VCaP (cell line): Measurements from ENCODE around the gene ITFG2.

Experiments
- H3K27ac ChIP-seq: fragments of 450-650 bp; 2 replicates; pipeline ENCODE4 v1.5.1; 2017
- CTCF ChIP-seq: fragments of 450-650 bp; conservative IDR thresholded peaks from 2 replicates; pipeline ENCODE4 v1.5.1; 2017; ENCODE audit warnings: mild to moderate bottlenecking, moderate library complexity

The ITFG2 gene

GRCh38 chr12:2772370-2772769 lies 40.1 kb upstream of the ITFG2 start:
- TF ChIP-seq CTCF, result no peak
- H3K27ac ChIP-seq, result no peak overlapping the region

- no peak for TF ChIP-seq CTCF
- H3K27ac ChIP-seq, result no peak overlapping the region
These were observed 39.1 kb upstream of the ITFG2 start for GRCh38 chr12:2773199-2773875.

- no peak for TF ChIP-seq CTCF
- peak overlapping the region; percentile 37 for H3K27ac ChIP-seq
These were observed 37.0 kb upstream of the ITFG2 start for GRCh38 chr12:2775431-2775830.

GRCh38 chr12:2776129-2776806 lies 36.2 kb upstream of the ITFG2 start:
- H3K27ac ChIP-seq, result no peak overlapping the region
- TF ChIP-seq CTCF, result no peak

GRCh38 chr12:2779281-2779680 lies 33.2 kb upstream of the ITFG2 start:
- no peak overlapping the region for H3K27ac ChIP-seq
- TF ChIP-seq CTCF, result no peak

GRCh38 chr12:2783936-2784600 lies 28.4 kb upstream of the ITFG2 start:
- peak overlapping the region; percentile 80 for H3K27ac ChIP-seq
- TF ChIP-seq CTCF, result peak; percentile 97

- TF ChIP-seq CTCF, result no peak
- peak overlapping the region; percentile 80 for H3K27ac ChIP-seq
These were observed 27.5 kb upstream of the ITFG2 start for GRCh38 chr12:2785017-2785416.
